ENCODE measurements around the gene PKNOX1.

Gene PKNOX1

DNA sequence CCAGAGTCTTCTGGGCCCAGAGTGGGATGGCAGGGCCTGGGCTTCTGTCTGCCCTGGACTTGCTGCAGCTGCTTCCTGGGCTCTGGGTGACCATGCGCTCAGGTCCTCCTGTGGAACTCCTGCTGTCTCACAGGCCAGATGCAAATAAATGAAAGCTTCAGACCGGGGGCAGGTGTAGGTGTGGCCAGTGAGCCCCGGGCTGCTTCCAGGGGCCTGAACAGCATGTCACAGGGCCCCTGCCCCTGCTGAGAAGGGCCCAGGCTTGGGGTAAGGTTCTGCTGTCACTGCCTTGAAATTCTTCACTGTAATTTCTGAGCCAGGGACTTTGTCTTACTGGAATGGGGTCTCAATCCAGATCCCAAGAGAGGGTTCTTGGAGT, 2.5 kb upstream of the PKNOX1 start:
- TF ChIP-seq SIN3A (IDR thresholded peaks at IDR 0.05; ENCODE audit: borderline replicate concordance, insufficient read depth, low read length), result no peak
- TF ChIP-seq TAF1 (IDR thresholded peaks at IDR 0.05; ENCODE audit: borderline replicate concordance, insufficient read depth, low read length), result no peak
- TF ChIP-seq POLR2AphosphoS5 (IDR thresholded peaks at IDR 0.05; ENCODE audit: low read depth, low read length), result no peak
- TF ChIP-seq, protein P1, sequence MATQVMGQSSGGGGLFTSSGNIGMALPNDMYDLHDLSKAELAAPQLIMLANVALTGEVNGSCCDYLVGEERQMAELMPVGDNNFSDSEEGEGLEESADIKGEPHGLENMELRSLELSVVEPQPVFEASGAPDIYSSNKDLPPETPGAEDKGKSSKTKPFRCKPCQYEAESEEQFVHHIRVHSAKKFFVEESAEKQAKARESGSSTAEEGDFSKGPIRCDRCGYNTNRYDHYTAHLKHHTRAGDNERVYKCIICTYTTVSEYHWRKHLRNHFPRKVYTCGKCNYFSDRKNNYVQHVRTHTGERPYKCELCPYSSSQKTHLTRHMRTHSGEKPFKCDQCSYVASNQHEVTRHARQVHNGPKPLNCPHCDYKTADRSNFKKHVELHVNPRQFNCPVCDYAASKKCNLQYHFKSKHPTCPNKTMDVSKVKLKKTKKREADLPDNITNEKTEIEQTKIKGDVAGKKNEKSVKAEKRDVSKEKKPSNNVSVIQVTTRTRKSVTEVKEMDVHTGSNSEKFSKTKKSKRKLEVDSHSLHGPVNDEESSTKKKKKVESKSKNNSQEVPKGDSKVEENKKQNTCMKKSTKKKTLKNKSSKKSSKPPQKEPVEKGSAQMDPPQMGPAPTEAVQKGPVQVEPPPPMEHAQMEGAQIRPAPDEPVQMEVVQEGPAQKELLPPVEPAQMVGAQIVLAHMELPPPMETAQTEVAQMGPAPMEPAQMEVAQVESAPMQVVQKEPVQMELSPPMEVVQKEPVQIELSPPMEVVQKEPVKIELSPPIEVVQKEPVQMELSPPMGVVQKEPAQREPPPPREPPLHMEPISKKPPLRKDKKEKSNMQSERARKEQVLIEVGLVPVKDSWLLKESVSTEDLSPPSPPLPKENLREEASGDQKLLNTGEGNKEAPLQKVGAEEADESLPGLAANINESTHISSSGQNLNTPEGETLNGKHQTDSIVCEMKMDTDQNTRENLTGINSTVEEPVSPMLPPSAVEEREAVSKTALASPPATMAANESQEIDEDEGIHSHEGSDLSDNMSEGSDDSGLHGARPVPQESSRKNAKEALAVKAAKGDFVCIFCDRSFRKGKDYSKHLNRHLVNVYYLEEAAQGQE (IDR thresholded peaks at IDR 0.05; ENCODE audit: insufficient read depth in 1 of 2, low read depth in 2 of 2, low read length in 2 of 2), result no peak
- no peak for TF ChIP-seq FOXP2 (optimal IDR thresholded peaks at IDR 0.05; ENCODE audit: borderline replicate concordance, extremely low read depth, extremely low read length, insufficient read depth)

GRCh38 chr21:42973309-42973990, 912 bp upstream of the PKNOX1 start:
- TF ChIP-seq SIN3A (IDR thresholded peaks at IDR 0.05; ENCODE audit: borderline replicate concordance, insufficient read depth, low read length) (no peak), TAF1 (IDR thresholded peaks at IDR 0.05; ENCODE audit: borderline replicate concordance, insufficient read depth, low read length) (no peak), FOXP2 (optimal IDR thresholded peaks at IDR 0.05; ENCODE audit: borderline replicate concordance, extremely low read depth, extremely low read length, insufficient read depth) (no peak), POLR2AphosphoS5 (IDR thresholded peaks at IDR 0.05; ENCODE audit: low read depth, low read length) (no peak)
- TF ChIP-seq, protein P1 (IDR thresholded peaks at IDR 0.05; ENCODE audit: insufficient read depth in 1 of 2, low read depth in 2 of 2, low read length in 2 of 2), result no peak

DNA sequence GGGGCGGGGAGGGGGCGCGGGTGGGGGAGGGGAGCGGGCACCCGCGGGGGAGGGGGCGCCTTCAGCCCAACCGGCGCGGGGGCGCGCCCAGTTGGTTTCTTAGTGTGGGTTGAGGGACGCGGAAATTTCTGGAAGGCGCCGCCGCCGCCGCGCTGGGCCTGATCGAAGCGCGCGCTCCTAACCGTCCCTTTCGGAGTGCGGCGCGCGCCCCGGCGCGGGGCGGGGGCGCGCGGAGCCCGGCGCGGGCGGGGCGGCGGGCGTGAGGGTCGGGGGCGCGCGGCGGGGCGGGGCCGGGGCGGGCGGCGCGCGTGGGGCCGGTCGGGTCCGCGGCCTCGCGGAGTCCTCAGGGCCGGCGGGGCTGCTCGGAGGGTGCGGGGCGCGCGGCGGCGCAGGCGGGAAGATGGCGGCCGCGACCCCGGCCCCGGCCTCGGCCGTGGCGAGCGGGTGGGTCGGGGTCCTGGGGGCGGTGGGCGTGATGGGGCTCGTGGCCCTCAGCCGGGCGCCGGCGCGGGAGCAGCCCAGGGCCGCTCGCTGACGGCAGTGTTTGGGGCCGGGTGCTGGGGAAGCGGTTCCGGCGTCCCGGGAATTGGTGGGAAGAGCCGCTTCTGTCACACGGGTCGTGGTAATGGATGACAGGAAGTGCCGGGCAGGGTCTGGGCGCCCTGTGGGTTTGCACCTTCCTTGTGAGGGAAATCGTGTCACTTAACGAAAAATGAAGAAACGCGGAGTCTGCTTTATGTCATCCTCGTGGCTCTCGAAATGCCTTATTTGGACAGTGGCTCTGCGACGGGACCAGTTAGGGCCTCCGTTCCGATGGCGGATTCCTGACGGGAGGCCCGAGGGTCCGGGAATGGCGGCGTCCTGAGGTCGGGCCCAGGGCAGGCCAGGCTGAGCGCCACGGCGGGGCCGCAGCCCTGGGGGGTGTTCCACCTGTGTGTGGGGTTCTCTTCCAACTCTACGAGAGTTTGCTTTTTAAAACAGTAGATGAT, 764 bp downstream of the PKNOX1 start:
- TF ChIP-seq POLR2AphosphoS5 (IDR thresholded peaks at IDR 0.05; ENCODE audit: low read depth, low read length) (0 out of 2 replicates have a peak, but pooled peaks have one; percentile 21), TAF1 (IDR thresholded peaks at IDR 0.05; ENCODE audit: borderline replicate concordance, insufficient read depth, low read length) (peak; percentile 57; the same call in 1 of the 2 replicates), SIN3A (IDR thresholded peaks at IDR 0.05; ENCODE audit: borderline replicate concordance, insufficient read depth, low read length) (no peak), FOXP2 (optimal IDR thresholded peaks at IDR 0.05; ENCODE audit: borderline replicate concordance, extremely low read depth, extremely low read length, insufficient read depth) (no peak)
- TF ChIP-seq, protein P1 (IDR thresholded peaks at IDR 0.05; ENCODE audit: insufficient read depth in 1 of 2, low read depth in 2 of 2, low read length in 2 of 2), result 0 out of 4 replicates have a peak, but pooled peaks of 1 of the 2 experiments have one; percentile 25

GRCh38 chr21:42975886-42976608, 1.7 kb downstream of the PKNOX1 start:
- no peak for TF ChIP-seq POLR2AphosphoS5 (IDR thresholded peaks at IDR 0.05; ENCODE audit: low read depth, low read length)
- TF ChIP-seq TAF1 (IDR thresholded peaks at IDR 0.05; ENCODE audit: borderline replicate concordance, insufficient read depth, low read length), result no peak
- TF ChIP-seq SIN3A (IDR thresholded peaks at IDR 0.05; ENCODE audit: borderline replicate concordance, insufficient read depth, low read length), result no peak
- TF ChIP-seq, protein P1 (IDR thresholded peaks at IDR 0.05; ENCODE audit: insufficient read depth in 1 of 2, low read depth in 2 of 2, low read length in 2 of 2), result no peak
- TF ChIP-seq FOXP2 (optimal IDR thresholded peaks at IDR 0.05; ENCODE audit: borderline replicate concordance, extremely low read depth, extremely low read length, insufficient read depth), result no peak

Measured in PFSK-1 (cell line).